ENCODE results near the gene CSN1S1. TPM values are rescaled to one million over a fixed set of nuclear protein-coding genes. Genes with fewer than 3 reads are reported as not detected.
"Not testable (repeated sequence)": the region's sequence is repeated elsewhere in the genome, so short reads cannot be mapped to it uniquely, and the experiment has no call there.

CSN1S1 gene
- total RNA-seq (2014; rRNA removed; shearing (Covaris generic)), result not detected in 2 replicates

- no peak for DNase-seq (ENCODE audit: low spot score)
These were observed at the start of gene CSN1S1 for GRCh38 chr4:69930768-69931167. Gene CSN1S1, plus strand, starts transcription at chr4:69931068. Its CDS starts 1,488 bp downstream, at chr4:69932556.

- DNase-seq (ENCODE audit: low spot score), result peak; percentile 53
These were observed 49.6 kb upstream of the CSN1S1 start for GRCh38 chr4:69881173-69881773.

- no peak for DNase-seq (ENCODE audit: low spot score)
These were observed 48.7 kb upstream of the CSN1S1 start for GRCh38 chr4:69882150-69882549.

GRCh38 chr4:69888336-69888735 lies 42.5 kb upstream of the CSN1S1 start:
- no peak for DNase-seq (ENCODE audit: low spot score)

- no peak for DNase-seq (ENCODE audit: low spot score)
These were observed 36.7 kb upstream of the CSN1S1 start for GRCh38 chr4:69894186-69894585.

GRCh38 chr4:69894721-69895120 lies 36.1 kb upstream of the CSN1S1 start:
- no peak for DNase-seq (ENCODE audit: low spot score)

GRCh38 chr4:69896530-69897116 lies 34.2 kb upstream of the CSN1S1 start:
- peak; percentile 31 for DNase-seq (ENCODE audit: low spot score)

- DNase-seq (ENCODE audit: low spot score), result no peak
These were observed 23.7 kb upstream of the CSN1S1 start for GRCh38 chr4:69907151-69907550.

- DNase-seq (ENCODE audit: low spot score), result no peak
These were observed 21.7 kb upstream of the CSN1S1 start for GRCh38 chr4:69909195-69909594.

GRCh38 chr4:69910016-69910782 lies 20.7 kb upstream of the CSN1S1 start:
- DNase-seq (ENCODE audit: low spot score), result no peak

- DNase-seq (ENCODE audit: low spot score), result no peak
These were observed 10.0 kb upstream of the CSN1S1 start for GRCh38 chr4:69920874-69921273.

- not testable (repeated sequence) for DNase-seq (ENCODE audit: low spot score)
These were observed 7.0 kb upstream of the CSN1S1 start for GRCh38 chr4:69923782-69924410.

GRCh38 chr4:69934150-69934549 lies 3.3 kb downstream of the CSN1S1 start:
- DNase-seq (ENCODE audit: low spot score), result no peak

- DNase-seq (ENCODE audit: low spot score), result no peak
These were observed 5.7 kb downstream of the CSN1S1 start for GRCh38 chr4:69936566-69936965.

GRCh38 chr4:69951602-69952001 lies 20.7 kb downstream of the CSN1S1 start:
- no peak for DNase-seq (ENCODE audit: low spot score)

- no peak for DNase-seq (ENCODE audit: low spot score)
These were observed 26.3 kb downstream of the CSN1S1 start for GRCh38 chr4:69957209-69957608.

GRCh38 chr4:69965628-69966027 lies 34.8 kb downstream of the CSN1S1 start, which contains the start of gene CSN2:
Gene CSN2, minus strand, starts transcription at chr4:69965728. Its CDS starts 4,733 bp downstream, at chr4:69960995.
- no peak for DNase-seq (ENCODE audit: low spot score)

- no peak for DNase-seq (ENCODE audit: low spot score)
These were observed 39.2 kb downstream of the CSN1S1 start for GRCh38 chr4:69970071-69970470.

GRCh38 chr4:69974631-69975030 lies 43.8 kb downstream of the CSN1S1 start:
- DNase-seq (ENCODE audit: low spot score), result no peak

- DNase-seq (ENCODE audit: low spot score), result no peak
These were observed 46.7 kb downstream of the CSN1S1 start for GRCh38 chr4:69977582-69977981.

- DNase-seq (ENCODE audit: low spot score), result peak; percentile 51
These were observed 53.2 kb downstream of the CSN1S1 start for GRCh38 chr4:69984030-69984443.

GRCh38 chr4:69986663-69987062 lies 55.8 kb downstream of the CSN1S1 start:
- DNase-seq (ENCODE audit: low spot score), result no peak

Measured in HT-29 (cell line).